Nephron (organoid): ENCODE data around the gene OTUB2.
A peak's percentile ranks its signal among the peaks of the same experiment; 100 is the strongest.

Experiments used
- H3K27ac Mint-ChIP-seq, 3 experiments: 2 replicates each; pipeline ENCODE4 v1.8.0; 2020; ENCODE audit warnings: mixed read lengths in 3 of 3, mild to moderate bottlenecking in 2 of 3, moderate library complexity in 1 of 3
- H3K27me3 Mint-ChIP-seq: 2 replicates; pipeline ENCODE4 v1.8.0; 2021; ENCODE audit warnings: low read depth, mild to moderate bottlenecking, moderate library complexity, mixed read lengths
- H3K36me3 Mint-ChIP-seq: 2 replicates; pipeline ENCODE4 v1.8.0; 2020; ENCODE audit warnings: low read depth, mixed read lengths
- H3K4me1 Mint-ChIP-seq: 2 replicates; pipeline ENCODE4 v1.8.0; 2020; ENCODE audit warnings: mixed read lengths
- H3K4me3 Mint-ChIP-seq, 3 experiments: 2 replicates each; pipeline ENCODE4 v1.8.0; 2020; ENCODE audit warnings: mild to moderate bottlenecking in 3 of 3, mixed read lengths in 3 of 3, moderate library complexity in 2 of 3
- H3K9me3 Mint-ChIP-seq: 2 replicates; pipeline ENCODE4 v1.8.0; 2020; ENCODE audit warnings: mixed read lengths
- CTCF ChIP-seq, 3 experiments: fragments of 200-600 bp; sonication (generic); IDR thresholded peaks; one replicate each; pipeline ENCODE4 v1.5.0; 2021; ENCODE audit warnings: antibody characterized with exemption in 3 of 3; ENCODE audit not compliant: unreplicated experiment in 3 of 3

Gene OTUB2

DNA sequence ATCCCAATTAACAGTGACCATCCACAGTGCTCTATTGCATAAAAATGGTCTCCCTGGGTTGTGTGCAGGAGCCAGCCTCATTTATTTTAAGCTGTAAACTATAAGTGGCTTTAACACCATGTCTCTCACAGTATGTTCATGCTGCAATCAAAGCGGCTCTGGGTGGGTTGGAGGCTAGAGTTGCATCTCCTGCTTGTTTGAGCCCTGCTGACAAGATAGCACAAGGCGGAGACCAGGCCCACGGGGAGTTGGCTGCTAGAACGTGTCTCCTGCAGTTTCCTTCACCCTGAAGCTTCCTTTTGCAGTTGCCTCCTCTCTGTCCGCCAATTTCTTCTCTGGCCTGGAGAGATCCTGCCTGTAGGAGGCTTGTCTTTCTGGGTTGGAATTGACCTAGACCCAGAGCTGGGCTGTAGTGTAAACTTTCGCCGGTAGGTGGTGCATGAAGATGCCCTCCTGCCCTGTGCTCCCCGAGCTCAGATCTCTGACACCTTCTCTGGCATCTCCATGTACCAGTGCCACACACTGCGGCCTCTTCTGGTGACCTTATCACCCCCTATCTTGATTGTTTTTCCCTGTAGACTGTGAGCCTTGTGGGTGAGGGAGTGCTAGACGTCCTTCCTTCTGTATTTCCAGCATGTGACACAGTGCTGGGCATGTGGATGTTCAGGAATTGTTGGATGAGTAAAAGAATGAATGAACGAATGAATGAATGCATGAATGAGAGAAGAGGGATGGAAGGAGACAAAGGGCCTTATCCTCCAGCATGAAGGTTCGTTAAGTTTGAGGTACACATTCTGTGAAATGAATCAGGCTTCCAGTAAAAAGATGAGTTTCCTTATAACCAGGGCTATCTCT, 10.4 kb downstream of the OTUB2 start:
- Mint-ChIP-seq H3K9me3 (no peaks in the 10 kb centered on the region), H3K4me3 (no peak overlapping the region), H3K4me1 (no peaks in the 10 kb centered on the region), H3K27me3 (peaks cover 4% of the 10 kb centered on the region), H3K27ac (no peak overlapping the region), H3K36me3 (peaks cover 3% of the 10 kb centered on the region)
- TF ChIP-seq CTCF (IDR thresholded peaks at IDR 0.05; ENCODE audit: unreplicated experiment in 3 of 3), result peak; percentile 67 to 74 (median 71)

GRCh38 chr14:94037954-94038353, 11.8 kb downstream of the OTUB2 start:
- H3K9me3 Mint-ChIP-seq, result no peaks in the 10 kb centered on the region
- H3K27ac Mint-ChIP-seq, result no peak overlapping the region
- H3K36me3 Mint-ChIP-seq, result peaks cover 3% of the 10 kb centered on the region
- H3K27me3 Mint-ChIP-seq, result peaks cover 4% of the 10 kb centered on the region
- H3K4me1 Mint-ChIP-seq, result no peaks in the 10 kb centered on the region
- TF ChIP-seq CTCF (IDR thresholded peaks at IDR 0.05; ENCODE audit: unreplicated experiment in 3 of 3), result no peak
- no peak overlapping the region for H3K4me3 Mint-ChIP-seq

DNA sequence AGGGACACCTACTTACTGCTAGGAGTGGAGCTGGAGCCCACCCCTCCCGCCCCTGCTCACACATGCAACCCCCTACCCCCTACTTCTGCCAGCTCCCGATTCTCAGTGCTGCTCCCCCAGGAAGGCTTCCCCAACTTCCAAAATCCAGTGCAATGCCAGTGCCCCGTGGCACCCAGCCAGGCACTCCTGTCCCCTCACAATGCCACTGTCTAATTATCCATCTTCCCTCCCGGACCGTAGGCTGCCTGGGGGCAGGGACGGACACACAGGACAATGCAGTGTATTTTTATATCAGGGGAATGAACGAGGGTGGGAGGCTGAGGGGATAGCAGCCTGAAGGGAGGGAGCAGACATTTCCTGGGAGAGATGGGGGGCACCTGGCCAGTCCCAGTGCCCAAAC, 12.4 kb downstream of the OTUB2 start:
- Mint-ChIP-seq H3K27ac (no peak overlapping the region), H3K36me3 (peaks cover 2% of the 10 kb centered on the region), H3K27me3 (peaks cover 4% of the 10 kb centered on the region), H3K4me1 (no peaks in the 10 kb centered on the region), H3K9me3 (no peaks in the 10 kb centered on the region), H3K4me3 (no peak overlapping the region)
- no peak for TF ChIP-seq CTCF (IDR thresholded peaks at IDR 0.05; ENCODE audit: unreplicated experiment in 3 of 3)

DNA sequence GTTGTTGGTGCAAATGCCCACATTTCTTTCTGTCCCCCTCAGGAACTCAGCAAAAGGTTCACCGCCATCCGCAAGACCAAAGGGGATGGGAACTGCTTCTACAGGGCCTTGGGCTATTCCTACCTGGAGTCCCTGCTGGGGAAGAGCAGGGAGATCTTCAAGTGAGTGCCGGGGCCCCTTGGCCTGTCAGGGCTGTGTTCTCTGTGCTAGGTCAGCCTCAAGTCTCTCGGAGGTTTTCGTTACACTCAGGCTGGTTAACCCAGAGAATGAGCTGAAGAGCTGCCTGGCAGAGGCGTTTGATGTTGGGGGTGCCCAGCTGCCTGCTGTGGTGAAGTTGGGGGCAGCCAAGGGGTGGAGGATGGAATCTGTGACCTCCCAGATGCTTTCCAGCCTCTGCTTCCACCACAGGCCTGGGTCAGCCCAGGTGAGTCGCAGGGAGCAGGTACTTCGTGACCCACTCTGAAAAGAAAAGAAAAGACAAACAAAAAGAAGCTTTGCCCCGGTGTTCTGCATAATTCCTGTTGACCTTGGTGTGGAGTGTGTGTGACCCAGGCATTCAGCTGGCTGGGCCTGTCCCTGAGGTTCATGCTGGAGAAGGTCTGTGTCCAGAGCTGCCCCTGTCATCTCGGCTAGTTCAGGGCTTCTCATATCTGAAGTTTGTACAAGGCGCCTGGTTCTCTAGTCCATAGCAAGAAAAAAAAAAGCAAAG, 12.9 kb downstream of the OTUB2 start:
- no peaks in the 10 kb centered on the region for H3K4me1 Mint-ChIP-seq
- no peak overlapping the region for H3K27ac Mint-ChIP-seq
- H3K36me3 Mint-ChIP-seq, result peaks cover 3% of the 10 kb centered on the region
- no peak overlapping the region for H3K4me3 Mint-ChIP-seq
- peaks cover 4% of the 10 kb centered on the region for H3K27me3 Mint-ChIP-seq
- TF ChIP-seq CTCF (IDR thresholded peaks at IDR 0.05; ENCODE audit: unreplicated experiment in 3 of 3), result no peak
- H3K9me3 Mint-ChIP-seq, result no peaks in the 10 kb centered on the region

GRCh38 chr14:94040247-94040646, 14.1 kb downstream of the OTUB2 start:
- Mint-ChIP-seq H3K9me3 (no peaks in the 10 kb centered on the region), H3K4me3 (no peak overlapping the region), H3K27me3 (peaks cover 4% of the 10 kb centered on the region), H3K36me3 (peaks cover 8% of the 10 kb centered on the region), H3K4me1 (no peaks in the 10 kb centered on the region), H3K27ac (no peak overlapping the region)
- no peak for TF ChIP-seq CTCF (IDR thresholded peaks at IDR 0.05; ENCODE audit: unreplicated experiment in 3 of 3)
